ENCODE data around the gene ING2.
"Not testable (repeated sequence)": the region's sequence is repeated elsewhere in the genome, so short reads cannot be mapped to it uniquely, and the experiment has no call there.

Gene ING2

GRCh38 chr4:183553147-183553478 is 48.3 kb downstream of the ING2 start:
- not testable (repeated sequence) for H3K36me3 ChIP-seq (ENCODE audit: control insufficient read depth, insufficient read depth, low read length); H3K9me3 ChIP-seq (ENCODE audit: control insufficient read depth, insufficient read depth, low read length); H3K9ac ChIP-seq (ENCODE audit: low read depth, low read length); H3K4me3 ChIP-seq (ENCODE audit: low read depth, low read length); H3K4me1 ChIP-seq (ENCODE audit: control insufficient read depth, insufficient read depth, low read length); H3K27me3 ChIP-seq (ENCODE audit: control insufficient read depth, insufficient read depth, low read length)

- Histone ChIP-seq H3K4me1 (ENCODE audit: control insufficient read depth, insufficient read depth, low read length) (no peaks in the 10 kb centered on the region), H3K4me3 (ENCODE audit: low read depth, low read length) (no peak overlapping the region), H3K36me3 (ENCODE audit: control insufficient read depth, insufficient read depth, low read length) (no peaks in the 10 kb centered on the region), H3K9me3 (ENCODE audit: control insufficient read depth, insufficient read depth, low read length) (no peaks in the 10 kb centered on the region), H3K9ac (ENCODE audit: low read depth, low read length) (no peak overlapping the region), H3K27me3 (ENCODE audit: control insufficient read depth, insufficient read depth, low read length) (no peaks in the 10 kb centered on the region)
Measured at GRCh38 chr4:183553601-183554345, 48.9 kb downstream of the ING2 start.

GRCh38 chr4:183554346-183554686 is 49.5 kb downstream of the ING2 start:
- H3K4me3 ChIP-seq (ENCODE audit: low read depth, low read length): no peak overlapping the region
- no peaks in the 10 kb centered on the region for H3K36me3 ChIP-seq (ENCODE audit: control insufficient read depth, insufficient read depth, low read length)
- H3K9ac ChIP-seq (ENCODE audit: low read depth, low read length): no peak overlapping the region
- H3K4me1 ChIP-seq (ENCODE audit: control insufficient read depth, insufficient read depth, low read length): no peaks in the 10 kb centered on the region
- H3K27me3 ChIP-seq (ENCODE audit: control insufficient read depth, insufficient read depth, low read length): no peaks in the 10 kb centered on the region
- H3K9me3 ChIP-seq (ENCODE audit: control insufficient read depth, insufficient read depth, low read length): no peaks in the 10 kb centered on the region

GRCh38 chr4:183554878-183555585 is 50.2 kb downstream of the ING2 start:
- Histone ChIP-seq H3K27me3 (ENCODE audit: control insufficient read depth, insufficient read depth, low read length) (no peaks in the 10 kb centered on the region), H3K9me3 (ENCODE audit: control insufficient read depth, insufficient read depth, low read length) (no peaks in the 10 kb centered on the region)

GRCh38 chr4:183556947-183557346 is 52.1 kb downstream of the ING2 start:
- H3K9me3 ChIP-seq (ENCODE audit: control insufficient read depth, insufficient read depth, low read length): no peaks in the 10 kb centered on the region
- no peaks in the 10 kb centered on the region for H3K36me3 ChIP-seq (ENCODE audit: control insufficient read depth, insufficient read depth, low read length)
- H3K27me3 ChIP-seq (ENCODE audit: control insufficient read depth, insufficient read depth, low read length): no peaks in the 10 kb centered on the region
- H3K9ac ChIP-seq (ENCODE audit: low read depth, low read length): no peak overlapping the region
- no peaks in the 10 kb centered on the region for H3K4me1 ChIP-seq (ENCODE audit: control insufficient read depth, insufficient read depth, low read length)
- H3K4me3 ChIP-seq (ENCODE audit: low read depth, low read length): no peak overlapping the region

More at GRCh38 chr4:183554878-183555585, 50.2 kb downstream of the ING2 start:
- Histone ChIP-seq H3K36me3 (ENCODE audit: control insufficient read depth, insufficient read depth, low read length) (no peaks in the 10 kb centered on the region), H3K9ac (ENCODE audit: low read depth, low read length) (no peak overlapping the region), H3K4me1 (ENCODE audit: control insufficient read depth, insufficient read depth, low read length) (no peaks in the 10 kb centered on the region), H3K4me3 (ENCODE audit: low read depth, low read length) (no peak overlapping the region)

GRCh38 chr4:183557611-183558010 is 52.8 kb downstream of the ING2 start:
- Histone ChIP-seq H3K4me3 (ENCODE audit: low read depth, low read length) (no peak overlapping the region), H3K9me3 (ENCODE audit: control insufficient read depth, insufficient read depth, low read length) (no peaks in the 10 kb centered on the region), H3K36me3 (ENCODE audit: control insufficient read depth, insufficient read depth, low read length) (no peaks in the 10 kb centered on the region), H3K9ac (ENCODE audit: low read depth, low read length) (no peak overlapping the region), H3K4me1 (ENCODE audit: control insufficient read depth, insufficient read depth, low read length) (no peaks in the 10 kb centered on the region), H3K27me3 (ENCODE audit: control insufficient read depth, insufficient read depth, low read length) (no peaks in the 10 kb centered on the region)

GRCh38 chr4:183558873-183559272 is 54.0 kb downstream of the ING2 start:
- H3K4me3 ChIP-seq (ENCODE audit: low read depth, low read length): no peak overlapping the region
- no peaks in the 10 kb centered on the region for H3K4me1 ChIP-seq (ENCODE audit: control insufficient read depth, insufficient read depth, low read length)
- H3K9ac ChIP-seq (ENCODE audit: low read depth, low read length): no peak overlapping the region
- H3K36me3 ChIP-seq (ENCODE audit: control insufficient read depth, insufficient read depth, low read length): no peaks in the 10 kb centered on the region
- H3K27me3 ChIP-seq (ENCODE audit: control insufficient read depth, insufficient read depth, low read length): no peaks in the 10 kb centered on the region
- no peaks in the 10 kb centered on the region for H3K9me3 ChIP-seq (ENCODE audit: control insufficient read depth, insufficient read depth, low read length)

GRCh38 chr4:183561905-183562304 is 57.0 kb downstream of the ING2 start:
- Histone ChIP-seq H3K4me3 (ENCODE audit: low read depth, low read length) (no peak overlapping the region), H3K4me1 (ENCODE audit: control insufficient read depth, insufficient read depth, low read length) (no peaks in the 10 kb centered on the region), H3K27me3 (ENCODE audit: control insufficient read depth, insufficient read depth, low read length) (no peaks in the 10 kb centered on the region)

More at GRCh38 chr4:183561905-183562304, 57.0 kb downstream of the ING2 start:
- H3K36me3 ChIP-seq (ENCODE audit: control insufficient read depth, insufficient read depth, low read length): no peaks in the 10 kb centered on the region
- H3K9me3 ChIP-seq (ENCODE audit: control insufficient read depth, insufficient read depth, low read length): no peaks in the 10 kb centered on the region
- no peak overlapping the region for H3K9ac ChIP-seq (ENCODE audit: low read depth, low read length)

Measured in iPS-15b (cell line).